Measurements from ENCODE around the gene ADGRG1.

GRCh38 chr16:57696240-57696639, 67.8 kb downstream of the ADGRG1 start:
- TF ChIP-seq, protein P1, sequence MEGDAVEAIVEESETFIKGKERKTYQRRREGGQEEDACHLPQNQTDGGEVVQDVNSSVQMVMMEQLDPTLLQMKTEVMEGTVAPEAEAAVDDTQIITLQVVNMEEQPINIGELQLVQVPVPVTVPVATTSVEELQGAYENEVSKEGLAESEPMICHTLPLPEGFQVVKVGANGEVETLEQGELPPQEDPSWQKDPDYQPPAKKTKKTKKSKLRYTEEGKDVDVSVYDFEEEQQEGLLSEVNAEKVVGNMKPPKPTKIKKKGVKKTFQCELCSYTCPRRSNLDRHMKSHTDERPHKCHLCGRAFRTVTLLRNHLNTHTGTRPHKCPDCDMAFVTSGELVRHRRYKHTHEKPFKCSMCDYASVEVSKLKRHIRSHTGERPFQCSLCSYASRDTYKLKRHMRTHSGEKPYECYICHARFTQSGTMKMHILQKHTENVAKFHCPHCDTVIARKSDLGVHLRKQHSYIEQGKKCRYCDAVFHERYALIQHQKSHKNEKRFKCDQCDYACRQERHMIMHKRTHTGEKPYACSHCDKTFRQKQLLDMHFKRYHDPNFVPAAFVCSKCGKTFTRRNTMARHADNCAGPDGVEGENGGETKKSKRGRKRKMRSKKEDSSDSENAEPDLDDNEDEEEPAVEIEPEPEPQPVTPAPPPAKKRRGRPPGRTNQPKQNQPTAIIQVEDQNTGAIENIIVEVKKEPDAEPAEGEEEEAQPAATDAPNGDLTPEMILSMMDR (conservative IDR thresholded peaks at IDR 0.05 in 1 of 2, IDR thresholded peaks at IDR 0.05 in 1 of 2; ENCODE audit: low read depth in 1 of 2, low read length in 2 of 2) = no peak
- TF ChIP-seq EZH2 (IDR thresholded peaks at IDR 0.05; ENCODE audit: low read length, missing control alignments) = no peak
